ENCODE results near the gene ADORA2B.

Gene ADORA2B

DNA sequence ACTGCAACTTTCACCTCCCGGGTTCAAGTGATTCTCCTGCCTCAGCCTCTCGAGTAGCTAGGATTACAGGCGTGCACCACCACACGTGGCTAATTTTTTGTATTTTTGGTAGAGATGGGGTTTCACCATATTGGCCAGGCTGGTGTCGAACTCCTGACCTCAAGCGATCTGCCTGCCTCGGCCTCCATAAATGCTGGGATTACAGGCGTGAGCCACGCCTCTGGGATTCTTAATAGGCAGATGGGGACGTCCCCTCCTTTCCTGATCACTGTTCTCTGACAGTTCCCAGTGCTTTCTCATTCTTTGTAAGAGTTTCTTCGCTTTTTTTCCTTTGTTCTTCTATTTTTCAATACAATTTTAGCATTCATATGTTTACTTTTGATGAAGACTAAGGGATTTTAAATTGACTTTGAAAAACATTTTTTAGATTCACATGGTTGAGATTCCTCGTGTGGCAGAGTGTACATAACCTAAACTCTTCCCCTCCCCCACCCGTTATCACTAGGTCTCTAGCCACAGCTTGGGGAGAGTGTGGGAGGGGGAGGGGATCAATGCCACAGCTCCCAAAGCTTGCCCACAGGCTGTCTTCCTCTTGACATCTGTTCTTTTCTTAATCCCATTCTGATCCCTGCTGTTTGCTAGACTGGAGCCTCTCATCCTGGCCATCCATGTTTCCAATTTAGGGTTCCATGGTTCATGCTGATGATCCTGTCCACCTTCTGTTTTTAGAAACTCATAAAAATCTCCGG lies 11.0 kb downstream of the ADORA2B start:
- Histone ChIP-seq H3K27me3 (ENCODE audit: insufficient read depth, low read length, poor library complexity, severe bottlenecking) (no peaks in the 10 kb centered on the region), H3K36me3 (ENCODE audit: insufficient read depth, low read length) (no peaks in the 10 kb centered on the region), H3K79me2 (ENCODE audit: insufficient read depth, low read length) (no peaks in the 10 kb centered on the region), H3K9me2 (replicated peaks; ENCODE audit: low read depth, low read length) (no peaks in the 10 kb centered on the region), H3K9me3 (ENCODE audit: insufficient read depth, low read depth, low read length) (no peaks in the 10 kb centered on the region), H3K4me2 (ENCODE audit: low read depth, low read length, poor library complexity, severe bottlenecking) (no peak overlapping the region), H2AFZ (ENCODE audit: low read length) (no peak overlapping the region), H3K4me1 (ENCODE audit: insufficient read depth, low read length, poor library complexity, severe bottlenecking) (peaks cover 8% of the 10 kb centered on the region), H3K4me3 (ENCODE audit: low read length, poor library complexity, severe bottlenecking) (no peak overlapping the region), H4K20me1 (ENCODE audit: insufficient read depth, low read length, poor library complexity, severe bottlenecking) (no peaks in the 10 kb centered on the region), H3F3A (ENCODE audit: low read depth) (no peaks in the 10 kb centered on the region), H3K9ac (ENCODE audit: low read depth, low read length, poor library complexity, severe bottlenecking) (no peak overlapping the region)
- TF ChIP-seq, protein P1, sequence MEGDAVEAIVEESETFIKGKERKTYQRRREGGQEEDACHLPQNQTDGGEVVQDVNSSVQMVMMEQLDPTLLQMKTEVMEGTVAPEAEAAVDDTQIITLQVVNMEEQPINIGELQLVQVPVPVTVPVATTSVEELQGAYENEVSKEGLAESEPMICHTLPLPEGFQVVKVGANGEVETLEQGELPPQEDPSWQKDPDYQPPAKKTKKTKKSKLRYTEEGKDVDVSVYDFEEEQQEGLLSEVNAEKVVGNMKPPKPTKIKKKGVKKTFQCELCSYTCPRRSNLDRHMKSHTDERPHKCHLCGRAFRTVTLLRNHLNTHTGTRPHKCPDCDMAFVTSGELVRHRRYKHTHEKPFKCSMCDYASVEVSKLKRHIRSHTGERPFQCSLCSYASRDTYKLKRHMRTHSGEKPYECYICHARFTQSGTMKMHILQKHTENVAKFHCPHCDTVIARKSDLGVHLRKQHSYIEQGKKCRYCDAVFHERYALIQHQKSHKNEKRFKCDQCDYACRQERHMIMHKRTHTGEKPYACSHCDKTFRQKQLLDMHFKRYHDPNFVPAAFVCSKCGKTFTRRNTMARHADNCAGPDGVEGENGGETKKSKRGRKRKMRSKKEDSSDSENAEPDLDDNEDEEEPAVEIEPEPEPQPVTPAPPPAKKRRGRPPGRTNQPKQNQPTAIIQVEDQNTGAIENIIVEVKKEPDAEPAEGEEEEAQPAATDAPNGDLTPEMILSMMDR (conservative IDR thresholded peaks at IDR 0.05; ENCODE audit: low read length), result no peak
- TF ChIP-seq EZH2phosphoT487 (IDR thresholded peaks at IDR 0.05; ENCODE audit: borderline replicate concordance), result no peak

DNA sequence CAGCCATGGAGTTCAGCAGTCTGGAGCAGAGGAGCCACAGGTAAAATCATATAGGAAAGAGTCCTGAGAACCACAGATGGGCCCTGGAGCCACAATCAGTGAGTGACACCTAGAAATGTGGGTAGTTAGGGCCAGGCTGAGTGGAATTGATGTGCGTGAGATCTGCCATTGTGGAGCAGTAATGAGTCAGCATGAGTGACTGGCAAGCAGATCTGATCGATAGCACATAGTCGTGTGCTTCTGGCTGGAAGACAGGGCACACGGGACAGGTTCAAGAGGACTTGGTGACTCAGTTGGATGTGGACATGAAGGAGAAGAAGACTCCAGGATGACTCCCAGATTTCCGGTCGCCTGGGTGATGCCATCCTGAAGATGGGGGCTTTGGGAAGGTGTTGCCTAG lies 12.3 kb downstream of the ADORA2B start:
- no peaks in the 10 kb centered on the region for H3K79me2 ChIP-seq (ENCODE audit: insufficient read depth, low read length)
- no peak overlapping the region for H2AFZ ChIP-seq (ENCODE audit: low read length)
- H3K9me2 ChIP-seq (replicated peaks; ENCODE audit: low read depth, low read length), result no peaks in the 10 kb centered on the region
- H3K9ac ChIP-seq (ENCODE audit: low read depth, low read length, poor library complexity, severe bottlenecking), result no peak overlapping the region
- H3K4me3 ChIP-seq (ENCODE audit: low read length, poor library complexity, severe bottlenecking), result no peak overlapping the region
- H4K20me1 ChIP-seq (ENCODE audit: insufficient read depth, low read length, poor library complexity, severe bottlenecking), result no peaks in the 10 kb centered on the region
- TF ChIP-seq EZH2phosphoT487 (IDR thresholded peaks at IDR 0.05; ENCODE audit: borderline replicate concordance), result no peak
- TF ChIP-seq, protein P1 (conservative IDR thresholded peaks at IDR 0.05; ENCODE audit: low read length), result no peak
- no peak overlapping the region for H3K4me2 ChIP-seq (ENCODE audit: low read depth, low read length, poor library complexity, severe bottlenecking)
- no peaks in the 10 kb centered on the region for H3K27me3 ChIP-seq (ENCODE audit: insufficient read depth, low read length, poor library complexity, severe bottlenecking)
- H3F3A ChIP-seq (ENCODE audit: low read depth), result no peaks in the 10 kb centered on the region
- H3K36me3 ChIP-seq (ENCODE audit: insufficient read depth, low read length), result no peaks in the 10 kb centered on the region
- no peaks in the 10 kb centered on the region for H3K9me3 ChIP-seq (ENCODE audit: insufficient read depth, low read depth, low read length)
- peaks cover 8% of the 10 kb centered on the region for H3K4me1 ChIP-seq (ENCODE audit: insufficient read depth, low read length, poor library complexity, severe bottlenecking)

DNA sequence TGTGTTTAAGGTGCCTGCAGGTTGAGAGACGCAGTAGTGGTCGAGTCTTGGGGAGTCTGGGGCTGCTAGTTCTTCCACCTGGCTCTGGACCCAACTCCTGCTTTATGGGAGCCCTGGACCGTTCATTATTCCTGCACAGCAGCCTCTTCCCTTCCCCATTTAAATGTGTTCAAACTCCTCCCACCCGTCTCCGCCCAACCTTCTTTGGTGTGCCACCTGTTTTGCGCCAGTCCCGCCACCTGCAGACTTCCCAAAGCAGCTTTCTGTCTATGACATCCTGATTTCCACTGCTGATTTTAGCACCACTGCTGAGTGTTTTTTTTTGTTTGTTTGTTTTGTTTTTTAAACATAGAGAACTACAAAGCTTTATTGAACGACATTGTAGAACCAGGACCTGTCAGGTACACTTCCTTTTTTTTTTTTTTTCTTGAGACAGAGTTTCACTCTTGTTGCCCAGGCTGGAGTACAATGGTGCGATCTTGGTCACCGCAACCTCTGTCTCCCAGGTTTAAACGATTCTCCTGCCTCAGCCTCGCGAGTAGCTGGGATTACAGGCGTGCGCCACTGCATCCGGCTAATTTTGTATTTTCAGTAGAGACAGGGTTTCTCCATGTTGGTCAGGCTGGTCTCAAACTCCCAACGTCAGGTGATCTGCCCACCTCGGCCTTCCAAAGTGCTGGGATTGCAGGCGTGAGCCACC lies 12.8 kb downstream of the ADORA2B start:
- no peaks in the 10 kb centered on the region for H3K9me2 ChIP-seq (replicated peaks; ENCODE audit: low read depth, low read length)
- H3K36me3 ChIP-seq (ENCODE audit: insufficient read depth, low read length), result no peaks in the 10 kb centered on the region
- H3K4me2 ChIP-seq (ENCODE audit: low read depth, low read length, poor library complexity, severe bottlenecking), result no peak overlapping the region
- no peaks in the 10 kb centered on the region for H4K20me1 ChIP-seq (ENCODE audit: insufficient read depth, low read length, poor library complexity, severe bottlenecking)
- H3K9ac ChIP-seq (ENCODE audit: low read depth, low read length, poor library complexity, severe bottlenecking), result no peak overlapping the region
- peaks cover 8% of the 10 kb centered on the region for H3K4me1 ChIP-seq (ENCODE audit: insufficient read depth, low read length, poor library complexity, severe bottlenecking)
- H3K9me3 ChIP-seq (ENCODE audit: insufficient read depth, low read depth, low read length), result no peaks in the 10 kb centered on the region
- H2AFZ ChIP-seq (ENCODE audit: low read length), result no peak overlapping the region
- no peak overlapping the region for H3K4me3 ChIP-seq (ENCODE audit: low read length, poor library complexity, severe bottlenecking)
- H3F3A ChIP-seq (ENCODE audit: low read depth), result no peaks in the 10 kb centered on the region
- TF ChIP-seq, protein P1 (conservative IDR thresholded peaks at IDR 0.05; ENCODE audit: low read length), result no peak
- TF ChIP-seq EZH2phosphoT487 (IDR thresholded peaks at IDR 0.05; ENCODE audit: borderline replicate concordance), result no peak
- no peaks in the 10 kb centered on the region for H3K27me3 ChIP-seq (ENCODE audit: insufficient read depth, low read length, poor library complexity, severe bottlenecking)
- H3K79me2 ChIP-seq (ENCODE audit: insufficient read depth, low read length), result no peaks in the 10 kb centered on the region

Data from Loucy (cell line).